HG03439 (cell line): ENCODE measurements around the gene ZNF101.
A peak's percentile ranks its signal among the peaks of the same experiment; 100 is the strongest.

Experiments
- ATAC-seq: cut with Tn5 transposase; IDR thresholded peaks from one replicate; pipeline ENCODE4 v1.9.1; 2021; ENCODE audit warnings: mild to moderate bottlenecking, moderate library complexity; ENCODE audit not compliant: unreplicated experiment

The ZNF101 gene

GRCh38 chr19:19637523-19638251 is 31.0 kb upstream of the ZNF101 start:
- ATAC-seq: no peak

GRCh38 chr19:19642506-19643157 is 26.0 kb upstream of the ZNF101 start:
- no peak for ATAC-seq

GRCh38 chr19:19643158-19644053 is 25.2 kb upstream of the ZNF101 start, which contains the start of gene GMIP:
Gene GMIP, minus strand, starts transcription at chr19:19643657. Its CDS starts 128 bp downstream, at chr19:19643529.
- peak; percentile 51 for ATAC-seq

- no peak for ATAC-seq
Observed at GRCh38 chr19:19644054-19644388, 24.6 kb upstream of the ZNF101 start.

GRCh38 chr19:19645233-19645870 is 23.3 kb upstream of the ZNF101 start:
- no peak for ATAC-seq

GRCh38 chr19:19647037-19647835 is 21.4 kb upstream of the ZNF101 start:
- ATAC-seq: no peak

GRCh38 chr19:19649155-19649554 is 19.5 kb upstream of the ZNF101 start:
- ATAC-seq: no peak

GRCh38 chr19:19649580-19649995 is 19.1 kb upstream of the ZNF101 start:
- no peak for ATAC-seq

GRCh38 chr19:19650331-19650730 is 18.3 kb upstream of the ZNF101 start:
- no peak for ATAC-seq

- ATAC-seq: no peak
Observed at GRCh38 chr19:19651076-19651475, 17.6 kb upstream of the ZNF101 start.

GRCh38 chr19:19652482-19653295 is 15.9 kb upstream of the ZNF101 start:
- no peak for ATAC-seq

GRCh38 chr19:19653597-19654147 is 15.0 kb upstream of the ZNF101 start:
- no peak for ATAC-seq

- no peak for ATAC-seq
Observed at GRCh38 chr19:19654441-19654840, 14.2 kb upstream of the ZNF101 start.

- ATAC-seq: no peak
Observed at GRCh38 chr19:19655051-19655594, 13.5 kb upstream of the ZNF101 start.

GRCh38 chr19:19655641-19656343 is 12.8 kb upstream of the ZNF101 start:
- no peak for ATAC-seq

GRCh38 chr19:19656451-19657396 is 11.9 kb upstream of the ZNF101 start:
- no peak for ATAC-seq

- no peak for ATAC-seq
Observed at GRCh38 chr19:19657397-19657783, 11.2 kb upstream of the ZNF101 start.
